CD4-positive, alpha-beta T cell treated with Interleukin-4 for 1 hour (primary cell): Measurements from ENCODE around the gene RASSF7.
A peak's percentile ranks its signal among the peaks of the same experiment; 100 is the strongest.

Source experiments
- DNase-seq, 2 donors: peaks; one replicate each; pipeline ENCODE4 v3.0.0-alpha.2; 2020 to 2022

RASSF7 gene

DNA sequence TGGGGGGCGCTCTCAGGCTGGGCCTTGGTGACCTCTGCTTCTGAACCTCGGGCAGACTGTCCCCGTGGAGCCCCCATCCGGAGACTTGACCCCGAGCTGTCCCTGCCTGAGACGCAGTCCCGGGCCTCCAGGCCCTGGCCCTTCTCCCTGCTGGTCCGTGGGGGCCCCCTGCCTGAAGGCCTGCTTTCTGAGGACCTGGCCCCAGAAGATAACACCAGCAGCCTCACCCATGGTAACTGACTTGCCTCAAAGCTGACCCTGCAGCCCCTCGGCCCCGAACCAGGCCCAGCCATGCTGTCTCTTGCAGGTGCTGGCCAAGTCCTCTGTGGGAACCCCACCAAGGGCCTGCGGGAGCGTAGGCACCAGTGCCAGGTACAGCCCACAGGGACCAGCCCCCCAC, 9.2 kb upstream of the RASSF7 start:
- no peak for DNase-seq

DNA sequence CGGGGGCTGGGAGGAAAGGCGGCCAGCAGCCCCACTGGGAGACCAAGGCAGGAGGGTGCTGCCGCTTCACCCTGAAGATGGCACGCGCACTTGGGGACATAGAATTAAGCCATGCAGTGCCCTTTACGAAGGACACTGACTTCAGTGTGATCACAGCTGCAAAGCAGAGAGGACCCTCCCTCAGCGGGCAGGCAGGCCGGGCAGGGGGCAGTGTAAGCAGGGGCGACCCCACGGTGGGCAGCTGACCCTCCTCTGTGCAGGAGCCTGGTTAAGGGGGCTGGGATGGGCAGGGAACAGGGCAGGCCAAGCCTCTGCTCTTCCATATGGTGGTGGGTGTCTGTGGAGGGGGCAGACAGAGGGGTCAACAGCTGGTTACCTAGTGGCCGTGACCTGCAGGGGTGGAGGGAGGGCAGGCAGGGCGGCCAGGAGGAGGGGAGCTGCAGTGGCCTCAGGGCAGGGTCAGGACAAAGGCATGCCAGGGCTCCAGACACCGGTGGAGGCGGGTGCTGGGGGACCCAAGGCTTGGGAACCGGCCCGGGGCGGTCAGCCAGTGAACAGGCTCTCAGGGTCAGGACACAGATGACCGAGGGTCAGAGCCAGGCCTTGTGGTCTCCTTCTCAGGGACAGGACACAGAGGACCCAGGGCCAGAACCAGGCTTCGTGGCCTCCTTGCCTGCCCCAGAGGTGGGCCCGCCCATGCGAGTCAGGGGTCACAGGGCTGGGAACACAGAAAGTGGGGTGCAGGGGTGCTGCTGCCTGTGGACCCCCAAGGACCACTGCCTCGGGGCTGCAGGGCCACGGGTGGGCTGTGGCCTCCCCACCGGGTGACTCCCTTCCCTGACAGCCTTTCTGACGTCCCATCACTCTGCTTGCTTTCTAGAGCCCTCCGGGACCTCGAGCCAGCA, 7.4 kb upstream of the RASSF7 start:
- no peak for DNase-seq

DNA sequence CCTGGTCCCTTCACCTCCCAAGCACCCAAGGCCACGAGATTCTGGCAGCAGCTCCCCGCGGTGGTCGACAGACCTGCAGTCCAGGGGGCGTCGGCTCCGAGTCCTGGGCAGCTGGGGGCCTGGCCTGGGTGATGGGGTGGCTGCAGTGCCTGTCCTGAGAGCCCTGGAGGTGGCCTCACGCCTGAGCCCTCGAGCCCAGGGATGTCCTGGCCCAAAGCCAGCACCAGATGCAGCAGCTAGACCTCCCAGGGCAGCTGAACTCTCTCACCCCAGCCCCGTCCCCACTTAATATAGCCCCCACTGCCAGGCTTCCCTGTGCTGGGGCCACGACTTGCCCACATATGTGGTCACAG, 6.8 kb upstream of the RASSF7 start:
- no peak for DNase-seq

DNA sequence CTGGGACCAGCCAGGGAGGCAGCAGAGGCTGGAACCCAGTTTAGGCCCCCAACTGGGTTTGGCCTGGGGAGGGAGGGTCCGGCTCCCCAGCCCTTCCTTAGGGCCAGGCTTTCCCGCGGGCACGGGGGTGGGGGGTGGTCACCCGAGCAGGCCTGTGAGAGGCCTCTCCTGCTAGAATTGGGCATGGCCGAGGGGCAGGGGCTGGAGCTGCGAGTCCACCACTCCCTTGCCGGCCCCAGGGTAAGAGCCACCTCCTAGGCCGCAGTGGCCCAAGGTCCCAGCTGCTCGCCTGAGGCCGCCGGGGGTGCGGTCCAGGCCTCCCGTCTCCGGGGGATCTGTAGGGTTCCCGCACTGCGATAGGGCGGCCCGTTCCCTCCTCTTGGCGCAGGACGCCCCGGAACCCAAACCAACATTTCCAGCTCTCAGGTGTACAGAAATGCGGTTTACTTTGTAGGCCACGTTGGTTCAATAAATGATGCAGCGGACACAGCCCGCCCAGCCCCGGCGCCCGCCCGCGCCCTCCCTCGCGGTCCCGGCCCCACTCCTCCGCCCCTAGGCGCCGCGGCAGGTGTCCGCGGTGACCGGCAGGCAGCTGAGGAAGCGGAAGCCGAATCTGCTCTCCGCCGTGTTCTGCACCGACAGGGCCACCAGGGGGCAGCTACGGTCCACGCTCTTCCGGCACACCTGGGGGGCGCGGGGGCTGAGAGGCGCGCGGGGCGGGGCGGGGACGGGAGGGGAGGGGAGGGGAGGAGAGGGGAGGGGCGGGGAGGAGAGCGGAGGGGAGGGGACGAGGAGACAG, 6.1 kb upstream of the RASSF7 start:
- peak; percentile 79 to 82 for DNase-seq

DNA sequence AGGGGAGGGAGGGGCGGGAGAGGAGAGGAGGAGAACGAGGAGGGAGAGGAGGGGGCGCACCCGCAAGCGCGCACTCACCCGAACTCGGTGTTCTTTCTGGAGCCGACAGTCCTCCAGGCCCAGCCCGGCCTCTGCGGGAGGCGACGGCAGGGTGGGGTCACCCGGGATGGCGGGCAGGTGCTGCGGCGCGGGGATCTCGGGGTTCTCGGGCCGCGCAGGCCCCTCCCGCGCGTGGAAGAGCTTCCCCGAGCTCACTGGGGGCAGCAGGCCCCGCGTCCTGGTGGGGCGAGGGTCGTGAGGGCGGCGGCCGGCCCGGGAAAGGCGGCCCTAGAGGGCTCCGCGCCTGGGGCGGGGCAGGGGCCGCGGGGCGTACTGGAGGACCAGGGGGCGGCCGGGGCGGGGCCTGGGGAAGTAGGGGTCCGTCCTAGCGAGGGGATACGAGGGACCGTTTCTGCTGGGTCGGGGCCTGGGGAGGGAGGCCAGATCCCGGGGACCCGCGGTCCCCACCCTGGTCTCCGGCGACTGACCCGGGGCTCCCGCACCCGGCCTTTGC, 5.5 kb upstream of the RASSF7 start:
- DNase-seq: no peak

DNA sequence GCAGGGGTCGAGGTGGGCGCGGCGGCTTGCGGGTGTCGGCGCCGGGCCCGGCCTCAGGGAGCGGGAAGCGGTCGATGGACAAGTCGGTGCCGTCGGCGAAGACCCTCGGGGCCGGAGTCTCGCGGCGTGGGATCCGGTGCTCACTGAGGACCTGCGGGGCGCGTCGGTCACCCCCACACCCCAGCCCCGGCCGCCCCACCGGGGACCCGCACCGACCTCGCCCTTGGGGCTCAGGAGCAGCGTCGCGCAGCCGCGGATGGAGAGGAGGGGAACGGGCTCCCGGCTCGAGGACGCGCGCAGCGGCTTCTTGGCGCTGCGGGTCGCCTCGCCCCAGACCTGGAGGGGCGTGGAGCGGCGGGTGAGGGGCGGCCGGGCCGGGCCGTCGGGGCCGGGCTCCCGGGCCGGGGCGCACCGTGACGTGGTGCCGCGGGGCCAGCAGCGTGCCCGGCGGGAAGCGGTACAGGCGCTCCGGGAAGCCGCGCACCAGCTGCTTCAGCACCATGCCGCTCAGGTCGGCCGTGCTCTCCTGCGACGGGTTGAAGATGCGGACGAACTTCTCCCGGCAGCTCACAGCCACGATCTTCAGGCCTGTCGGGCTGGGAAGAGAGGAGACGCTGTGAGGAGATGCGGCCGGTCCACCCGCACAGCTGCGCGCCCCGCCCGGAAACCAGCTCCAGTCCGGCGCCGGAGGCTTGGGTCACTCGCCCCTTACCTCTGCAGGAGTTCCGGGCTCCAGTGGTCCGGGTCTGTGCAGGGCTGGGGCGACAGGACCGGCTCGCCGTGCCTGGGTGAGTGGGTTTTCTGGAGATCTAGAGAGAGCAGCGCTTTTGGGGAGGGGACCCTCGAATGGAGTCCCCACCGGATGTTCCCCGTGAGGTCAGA, 4.7 kb upstream of the RASSF7 start:
- DNase-seq: no peak

DNA sequence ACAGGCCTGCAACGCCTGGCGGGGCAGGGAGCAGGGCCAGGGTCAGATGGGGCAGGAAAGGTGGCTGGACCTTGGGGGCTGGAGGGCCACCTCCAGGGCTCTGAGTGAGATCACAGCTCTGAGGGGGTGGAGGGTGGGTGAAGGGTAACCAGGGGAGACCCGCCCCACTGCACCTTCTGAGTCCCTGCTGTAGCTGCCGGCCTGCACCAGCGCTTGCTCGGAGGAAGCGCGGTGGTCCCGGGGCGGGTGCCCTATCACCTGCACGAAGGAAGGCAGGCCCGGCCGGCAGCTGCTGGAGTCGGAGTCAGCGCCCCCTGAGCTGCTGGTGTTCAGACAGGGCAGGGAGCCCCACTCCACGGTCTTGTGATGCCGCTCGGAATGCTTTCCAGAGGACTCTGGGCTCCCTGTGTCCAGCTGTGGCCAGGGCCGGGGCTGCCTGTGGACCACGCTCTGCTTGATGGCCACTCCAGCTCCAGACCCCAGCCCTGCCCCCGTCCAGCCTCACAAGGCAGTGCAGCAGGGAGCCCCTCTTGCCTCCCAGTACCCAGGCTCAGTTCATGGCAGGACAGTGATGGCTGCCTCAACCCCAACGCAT, 4.0 kb upstream of the RASSF7 start:
- no peak for DNase-seq

DNA sequence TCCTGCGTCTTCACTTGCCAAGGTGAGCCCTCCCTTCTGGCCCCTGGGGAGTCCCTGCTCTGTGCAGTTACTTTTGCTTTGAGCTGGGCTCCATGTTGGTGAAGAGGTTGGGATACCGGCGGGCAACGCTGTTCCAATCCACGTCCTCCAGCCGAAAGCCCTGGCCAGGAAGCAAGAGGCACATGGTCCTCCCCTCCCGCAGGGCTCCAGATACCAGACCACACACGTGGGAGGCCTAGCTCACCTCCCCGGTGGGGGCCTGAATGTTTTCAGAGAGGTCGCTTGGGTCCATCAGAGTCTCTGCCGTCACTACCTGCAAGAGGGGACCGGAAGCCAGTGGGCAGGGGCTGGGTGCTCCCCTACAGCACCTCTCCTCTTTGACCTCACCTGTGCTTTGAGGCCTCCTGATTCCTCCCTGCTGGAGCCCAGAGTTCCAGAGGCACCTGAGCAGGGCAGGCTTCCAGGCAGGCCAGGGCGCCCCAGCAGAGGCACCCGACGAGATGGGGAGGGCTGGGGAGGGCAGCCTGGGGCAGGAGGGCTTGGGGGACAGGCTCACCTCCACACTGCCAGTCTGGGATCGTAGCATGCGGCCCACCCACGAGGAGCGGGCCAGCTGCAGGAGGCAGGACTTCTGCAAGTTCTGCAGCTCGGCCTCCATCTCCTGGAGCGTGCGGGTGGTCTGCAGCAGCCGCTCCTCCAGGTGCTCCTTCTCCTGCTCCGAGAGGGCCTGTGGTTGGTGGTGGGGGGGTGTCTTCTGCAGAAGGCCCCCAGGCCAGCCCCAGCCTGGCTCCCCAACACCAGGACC, 3.2 kb upstream of the RASSF7 start:
- DNase-seq: no peak

DNA sequence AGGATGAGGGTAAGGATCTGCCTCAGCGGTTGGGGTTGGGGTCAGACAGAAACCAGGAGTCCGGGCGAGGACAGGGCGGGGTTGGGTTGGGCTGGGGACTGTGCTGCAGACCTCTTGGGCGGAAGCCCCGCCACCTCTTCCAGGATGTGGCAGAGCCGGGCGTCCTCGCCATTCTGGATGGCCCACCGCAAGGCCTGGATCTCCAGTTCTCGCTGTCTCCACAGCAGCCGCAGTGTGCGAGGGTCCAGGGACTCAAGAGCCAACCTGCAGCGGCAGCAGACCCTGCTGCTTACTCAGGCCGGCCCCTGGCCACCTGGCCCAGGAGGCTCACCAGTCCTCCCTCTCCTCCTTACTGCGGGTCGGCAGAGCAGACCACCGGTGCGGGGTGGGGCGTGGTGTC, 2.3 kb upstream of the RASSF7 start:
- no peak for DNase-seq

DNA sequence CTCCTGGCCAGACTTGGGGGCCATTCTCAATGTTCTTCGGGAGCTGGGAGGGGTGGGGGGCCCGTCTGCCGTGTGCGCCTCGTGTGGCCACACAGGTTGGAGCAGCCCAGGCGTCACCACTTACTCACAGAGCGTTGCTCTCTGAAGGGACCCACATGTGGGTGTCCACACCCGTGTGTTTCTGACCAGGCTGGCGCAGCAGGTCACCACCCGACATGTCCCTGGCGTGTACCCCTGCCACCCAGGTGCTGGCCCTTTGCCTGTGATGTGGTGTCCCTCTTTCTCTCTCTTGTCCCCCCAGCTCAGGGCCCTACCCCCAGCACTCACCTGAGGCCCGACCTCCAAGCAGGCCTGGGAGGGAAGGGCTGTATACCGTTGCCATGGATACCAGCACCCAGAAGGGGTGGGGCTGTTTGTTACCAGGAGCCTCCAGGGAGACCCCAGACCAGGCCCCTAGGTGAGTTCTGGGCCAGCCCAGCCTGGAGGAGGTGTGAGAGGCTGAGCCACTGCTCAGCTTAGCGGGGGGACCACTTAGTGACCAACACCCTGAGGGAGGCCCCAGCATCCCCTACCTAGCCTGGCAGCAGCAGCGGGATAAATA, 1.6 kb upstream of the RASSF7 start:
- no peak for DNase-seq

DNA sequence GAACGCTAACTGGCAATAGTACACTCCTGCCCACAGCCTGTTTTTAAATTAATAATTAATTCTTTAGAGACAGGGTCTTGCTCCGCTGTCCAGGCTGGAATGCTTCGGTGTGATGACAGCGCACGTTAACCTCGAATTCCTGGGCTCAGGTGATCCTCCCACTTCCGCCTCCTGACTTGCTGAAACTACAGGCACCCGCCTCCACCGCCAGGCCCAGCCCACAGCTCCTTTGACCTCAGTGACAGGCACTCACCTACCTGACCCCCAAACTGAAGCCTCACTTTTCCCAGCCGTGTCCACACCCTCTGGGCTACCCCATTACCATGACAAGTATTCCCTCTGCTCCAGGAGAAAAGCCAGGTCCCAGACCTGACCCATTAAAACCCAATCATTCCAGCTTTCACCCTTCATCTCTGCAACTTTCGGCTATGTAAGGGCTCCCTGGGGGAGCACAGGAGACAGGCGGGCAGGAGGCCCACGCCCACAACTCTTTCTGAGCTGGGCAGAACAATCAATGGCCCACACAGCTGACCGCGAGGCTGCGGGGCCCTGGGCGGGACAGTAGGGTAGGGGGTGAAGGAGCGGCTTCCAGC, 962 bp upstream of the RASSF7 start:
- DNase-seq: no peak

DNA sequence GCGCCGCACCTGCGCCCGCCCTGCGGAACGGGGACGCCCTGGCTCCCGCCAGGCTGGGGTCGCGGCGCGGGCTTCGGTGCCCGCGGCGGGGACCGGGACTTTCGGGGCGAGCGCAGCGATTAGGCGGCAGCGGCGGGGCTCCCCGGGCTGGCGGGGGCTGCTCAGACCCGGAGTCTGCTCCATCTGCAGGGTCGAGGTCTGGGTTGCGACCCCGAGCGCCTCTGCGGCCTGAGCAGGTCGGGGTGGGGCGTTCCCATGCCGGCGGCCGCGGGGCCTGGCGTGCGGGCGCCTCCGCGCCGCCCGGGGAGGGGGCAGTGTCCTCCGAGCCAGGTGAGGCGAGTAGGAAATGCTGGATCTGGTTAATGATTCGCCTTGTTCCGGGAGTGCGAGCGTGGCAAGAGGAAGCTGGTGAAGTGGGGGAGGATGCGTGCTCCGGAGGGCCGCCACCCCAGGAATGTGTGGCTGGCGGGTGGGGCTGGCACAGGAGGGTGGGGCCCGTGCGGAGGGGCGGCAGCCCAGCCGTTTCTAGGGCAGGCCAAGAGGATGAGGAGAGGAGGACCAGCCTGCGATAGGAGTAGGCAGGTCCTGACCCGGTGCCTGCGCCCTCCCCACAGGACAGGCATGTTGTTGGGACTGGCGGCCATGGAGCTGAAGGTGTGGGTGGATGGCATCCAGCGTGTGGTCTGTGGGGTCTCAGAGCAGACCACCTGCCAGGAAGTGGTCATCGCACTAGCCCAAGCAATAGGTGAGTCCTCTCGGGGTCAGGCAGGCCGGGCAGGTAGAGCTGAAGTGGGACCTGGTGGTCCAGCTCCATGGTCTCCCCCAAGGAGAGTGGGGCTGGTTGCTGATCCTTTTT, 606 bp downstream of the RASSF7 start:
- peak in 1 of 2 donors; percentile 30 for DNase-seq

DNA sequence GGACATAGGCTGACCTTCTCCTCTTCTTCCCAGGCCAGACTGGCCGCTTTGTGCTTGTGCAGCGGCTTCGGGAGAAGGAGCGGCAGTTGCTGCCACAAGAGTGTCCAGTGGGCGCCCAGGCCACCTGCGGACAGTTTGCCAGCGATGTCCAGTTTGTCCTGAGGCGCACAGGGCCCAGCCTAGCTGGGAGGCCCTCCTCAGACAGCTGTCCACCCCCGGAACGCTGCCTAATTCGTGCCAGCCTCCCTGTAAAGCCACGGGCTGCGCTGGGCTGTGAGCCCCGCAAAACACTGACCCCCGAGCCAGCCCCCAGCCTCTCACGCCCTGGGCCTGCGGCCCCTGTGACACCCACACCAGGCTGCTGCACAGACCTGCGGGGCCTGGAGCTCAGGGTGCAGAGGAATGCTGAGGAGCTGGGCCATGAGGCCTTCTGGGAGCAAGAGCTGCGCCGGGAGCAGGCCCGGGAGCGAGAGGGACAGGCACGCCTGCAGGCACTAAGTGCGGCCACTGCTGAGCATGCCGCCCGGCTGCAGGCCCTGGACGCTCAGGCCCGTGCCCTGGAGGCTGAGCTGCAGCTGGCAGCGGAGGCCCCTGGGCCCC, 1.4 kb downstream of the RASSF7 start:
- DNase-seq: no peak

DNA sequence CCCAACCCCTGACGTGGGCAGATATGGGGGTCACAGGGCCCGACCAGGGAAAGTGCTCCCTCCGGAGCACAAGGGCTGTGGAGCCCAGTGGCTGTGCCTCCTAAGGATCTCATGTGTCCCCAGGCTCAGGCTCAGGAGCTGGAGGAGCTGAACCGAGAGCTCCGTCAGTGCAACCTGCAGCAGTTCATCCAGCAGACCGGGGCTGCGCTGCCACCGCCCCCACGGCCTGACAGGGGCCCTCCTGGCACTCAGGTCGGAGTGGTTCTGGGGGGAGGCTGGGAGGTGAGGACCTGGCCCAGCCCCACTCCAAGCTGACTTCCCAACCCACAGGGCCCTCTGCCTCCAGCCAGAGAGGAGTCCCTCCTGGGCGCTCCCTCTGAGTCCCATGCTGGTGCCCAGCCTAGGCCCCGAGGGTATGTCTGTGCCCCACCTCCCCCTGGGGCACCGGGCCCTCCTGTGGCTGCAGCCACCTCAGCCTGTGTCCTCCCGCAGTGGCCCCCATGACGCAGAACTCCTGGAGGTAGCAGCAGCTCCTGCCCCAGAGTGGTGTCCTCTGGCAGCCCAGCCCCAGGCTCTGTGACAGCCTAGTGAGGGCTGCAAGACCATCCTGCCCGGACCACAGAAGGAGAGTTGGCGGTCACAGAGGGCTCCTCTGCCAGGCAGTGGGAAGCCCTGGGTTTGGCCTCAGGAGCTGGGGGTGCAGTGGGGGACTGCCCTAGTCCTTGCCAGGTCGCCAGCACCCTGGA, 2.5 kb downstream of the RASSF7 start:
- DNase-seq: no peak

DNA sequence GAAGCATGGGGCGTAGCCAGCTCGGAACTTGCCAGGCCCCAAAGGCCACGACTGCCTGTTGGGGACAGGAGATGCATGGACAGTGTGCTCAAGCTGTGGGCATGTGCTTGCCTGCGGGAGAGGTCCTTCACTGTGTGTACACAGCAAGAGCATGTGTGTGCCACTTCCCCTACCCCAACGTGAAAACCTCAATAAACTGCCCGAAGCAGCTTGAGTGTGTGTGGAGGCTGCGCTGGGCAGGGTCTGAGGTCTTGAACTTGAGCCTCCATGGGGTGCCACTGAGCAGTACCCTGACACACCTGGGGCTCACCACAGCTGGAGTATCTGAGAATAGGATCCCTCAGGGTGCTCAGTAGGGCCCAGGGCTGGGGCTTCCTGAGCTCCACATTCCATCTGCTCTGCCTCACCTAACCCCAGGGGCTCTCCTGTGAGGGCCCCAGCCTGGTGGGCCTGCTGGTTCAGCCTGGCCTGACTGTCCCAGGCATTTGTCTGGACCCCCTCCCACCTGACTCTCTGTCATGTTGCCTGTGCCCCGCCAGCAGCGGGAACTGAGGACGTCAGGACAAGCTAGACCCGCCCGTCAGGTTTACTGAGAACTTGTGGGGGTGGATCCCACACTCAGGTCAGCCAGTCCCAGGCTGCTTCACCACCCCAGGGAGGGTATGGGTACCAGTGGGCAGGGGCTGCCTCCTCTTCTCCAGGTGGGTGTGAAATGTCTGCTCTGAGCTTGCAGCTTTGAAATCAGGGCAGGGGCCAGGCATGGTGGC, 3.2 kb downstream of the RASSF7 start:
- no peak for DNase-seq

DNA sequence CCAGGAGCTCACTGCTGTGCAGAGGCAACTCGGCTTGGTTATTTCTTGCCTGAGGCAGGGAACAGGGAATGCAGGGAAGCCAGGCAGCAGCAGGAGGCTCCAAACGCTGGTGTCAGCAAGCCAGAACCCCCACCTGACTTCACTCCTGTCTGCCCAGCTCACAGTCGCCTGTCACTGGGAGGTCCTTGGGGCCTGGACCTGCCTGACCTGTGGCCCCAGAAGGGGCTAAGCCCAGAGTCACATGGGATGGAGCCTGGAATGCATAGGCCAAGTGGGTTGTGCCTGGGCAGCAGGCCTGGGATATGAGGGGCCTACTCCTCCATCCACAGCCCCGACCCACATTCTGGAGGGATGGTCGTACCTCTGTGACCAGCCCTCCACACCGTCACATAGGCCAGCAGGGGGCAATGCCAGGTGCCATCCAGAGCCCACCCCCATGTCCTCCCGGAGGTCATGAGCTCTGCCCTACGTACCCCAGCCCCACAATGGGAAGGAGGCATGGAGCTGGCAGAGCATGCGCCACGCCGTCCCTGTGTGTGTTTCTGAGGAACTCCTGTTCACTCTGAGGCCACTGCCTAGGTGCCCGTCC, 5.2 kb downstream of the RASSF7 start:
- no peak for DNase-seq

DNA sequence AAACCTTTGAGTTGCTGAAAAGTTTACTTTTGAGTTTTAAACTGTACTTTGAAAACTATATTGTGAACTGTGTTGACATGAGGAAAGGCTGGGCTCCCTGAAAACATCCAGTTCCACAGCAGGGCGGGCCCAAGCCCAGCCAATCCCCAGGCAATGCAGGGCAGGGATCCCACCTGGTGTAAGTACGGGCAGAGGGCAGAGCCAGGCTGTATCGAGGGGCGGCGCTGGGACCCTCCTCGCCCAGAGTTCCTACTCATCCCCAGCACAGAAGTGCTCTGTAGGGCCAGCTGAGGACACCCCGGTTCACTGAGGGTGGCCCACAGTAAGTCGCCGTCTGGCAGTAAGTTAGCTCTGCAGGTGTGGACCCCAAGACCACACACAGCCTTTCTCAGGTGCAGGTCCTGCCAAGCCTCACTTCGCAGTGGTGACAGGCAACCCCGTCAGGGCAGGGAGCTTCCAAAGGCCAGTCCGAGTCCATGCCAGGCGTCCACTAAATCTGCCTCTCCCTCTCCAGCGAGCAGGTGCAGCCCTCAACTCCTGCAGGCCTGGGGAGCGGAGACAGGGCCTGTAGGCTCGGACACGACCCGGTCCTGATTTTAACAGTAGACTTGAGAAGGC, 6.3 kb downstream of the RASSF7 start:
- DNase-seq: no peak
